ENCODE data around the gene TP53AIP1. TPM values are rescaled to one million over a fixed set of nuclear protein-coding genes. Genes with fewer than 3 reads are reported as not detected.

Gene TP53AIP1
- total RNA-seq = not detected
- total RNA-seq = 0 to 0.08 reads per million in 2 donors

GRCh38 chr11:128942817-128943427 is at the start of gene TP53AIP1:
TP53AIP1 (minus strand) TSS chr11:128942871; CDS start chr11:128937818, 5,053 bp downstream.
- DNase-seq = no peak
- Mint-ChIP-seq H3K4me3 (no peak within 1 kb of the TSS), H3K36me3 (ENCODE audit: low read depth) (peaks cover 2% of the 10 kb centered on the region), H3K27me3 (peaks cover 40% of the 10 kb centered on the region), H3K4me1 (no peaks in the 10 kb centered on the region), H3K27ac (no peak within 1 kb of the TSS)
- ATAC-seq = no peak
- H3K9me3 ChIP-seq (ENCODE audit: control insufficient read depth, low read length, poor library complexity, severe bottlenecking) = no peaks in the 10 kb centered on the region

- no peaks in the 10 kb centered on the region for H3K36me3 Mint-ChIP-seq (ENCODE audit: low read depth)
- no peaks in the 10 kb centered on the region for H3K9me3 ChIP-seq (ENCODE audit: control insufficient read depth, low read length, poor library complexity, severe bottlenecking)
- no peak for DNase-seq
- no peak overlapping the region for H3K4me3 Mint-ChIP-seq
- ATAC-seq = no peak
- peaks cover 6% of the 10 kb centered on the region for H3K27me3 Mint-ChIP-seq
- no peak overlapping the region for H3K27ac Mint-ChIP-seq
- peaks cover 3% of the 10 kb centered on the region for H3K4me1 Mint-ChIP-seq
Observed at GRCh38 chr11:128988242-128988970, 45.7 kb upstream of the TP53AIP1 start.

- Mint-ChIP-seq H3K36me3 (ENCODE audit: low read depth) (no peaks in the 10 kb centered on the region), H3K27ac (no peak overlapping the region), H3K4me3 (no peak overlapping the region), H3K27me3 (peaks cover 6% of the 10 kb centered on the region), H3K4me1 (no peaks in the 10 kb centered on the region)
- DNase-seq (no peak), ATAC-seq (no peak)
- H3K9me3 ChIP-seq (ENCODE audit: control insufficient read depth, low read length, poor library complexity, severe bottlenecking) = no peaks in the 10 kb centered on the region
Observed at GRCh38 chr11:128985880-128986279, 43.2 kb upstream of the TP53AIP1 start.

- H3K4me1 Mint-ChIP-seq = no peaks in the 10 kb centered on the region
- ATAC-seq (no peak), DNase-seq (no peak)
- H3K27me3 Mint-ChIP-seq = peaks cover 6% of the 10 kb centered on the region
- H3K9me3 ChIP-seq (ENCODE audit: control insufficient read depth, low read length, poor library complexity, severe bottlenecking) = no peaks in the 10 kb centered on the region
- no peak overlapping the region for H3K4me3 Mint-ChIP-seq
- no peak overlapping the region for H3K27ac Mint-ChIP-seq
- no peaks in the 10 kb centered on the region for H3K36me3 Mint-ChIP-seq (ENCODE audit: low read depth)
Observed at GRCh38 chr11:128983023-128983422, 40.4 kb upstream of the TP53AIP1 start.

GRCh38 chr11:128981254-128981653 is 38.6 kb upstream of the TP53AIP1 start:
- ATAC-seq (no peak), DNase-seq (no peak)
- Mint-ChIP-seq H3K4me3 (no peak overlapping the region), H3K27ac (no peak overlapping the region), H3K4me1 (no peaks in the 10 kb centered on the region), H3K36me3 (ENCODE audit: low read depth) (peaks cover 3% of the 10 kb centered on the region), H3K27me3 (peaks cover 5% of the 10 kb centered on the region)
- H3K9me3 ChIP-seq (ENCODE audit: control insufficient read depth, low read length, poor library complexity, severe bottlenecking) = no peaks in the 10 kb centered on the region

GRCh38 chr11:128970598-128971190 is 28.0 kb upstream of the TP53AIP1 start:
- Mint-ChIP-seq H3K36me3 (ENCODE audit: low read depth) (peaks cover 5% of the 10 kb centered on the region), H3K4me3 (no peak overlapping the region), H3K27ac (peak overlapping the region; percentile 22), H3K27me3 (peaks cover 14% of the 10 kb centered on the region), H3K4me1 (peaks cover 5% of the 10 kb centered on the region)
- no peak for ATAC-seq
- H3K9me3 ChIP-seq (ENCODE audit: control insufficient read depth, low read length, poor library complexity, severe bottlenecking) = no peaks in the 10 kb centered on the region
- DNase-seq = no peak

GRCh38 chr11:128968916-128969315 is 26.2 kb upstream of the TP53AIP1 start:
- H3K9me3 ChIP-seq (ENCODE audit: control insufficient read depth, low read length, poor library complexity, severe bottlenecking) = no peaks in the 10 kb centered on the region
- Mint-ChIP-seq H3K36me3 (ENCODE audit: low read depth) (peaks cover 3% of the 10 kb centered on the region), H3K4me3 (no peak overlapping the region), H3K27me3 (peaks cover 7% of the 10 kb centered on the region), H3K27ac (no peak overlapping the region), H3K4me1 (peaks cover 17% of the 10 kb centered on the region)
- ATAC-seq = no peak
- no peak for DNase-seq

- peaks cover 20% of the 10 kb centered on the region for H3K4me1 Mint-ChIP-seq
- H3K27me3 Mint-ChIP-seq = peaks cover 16% of the 10 kb centered on the region
- H3K36me3 Mint-ChIP-seq (ENCODE audit: low read depth) = peaks cover 3% of the 10 kb centered on the region
- ATAC-seq (no peak), DNase-seq (no peak)
- no peak overlapping the region for H3K27ac Mint-ChIP-seq
- H3K9me3 ChIP-seq (ENCODE audit: control insufficient read depth, low read length, poor library complexity, severe bottlenecking) = no peaks in the 10 kb centered on the region
- no peak overlapping the region for H3K4me3 Mint-ChIP-seq
Observed at GRCh38 chr11:128967578-128967977, 24.9 kb upstream of the TP53AIP1 start.

GRCh38 chr11:128965485-128965884 is 22.8 kb upstream of the TP53AIP1 start:
- Mint-ChIP-seq H3K4me1 (peaks cover 16% of the 10 kb centered on the region), H3K27me3 (peaks cover 20% of the 10 kb centered on the region), H3K27ac (no peak overlapping the region), H3K4me3 (peak overlapping the region; percentile 58), H3K36me3 (ENCODE audit: low read depth) (peaks cover 1% of the 10 kb centered on the region)
- DNase-seq (no peak), ATAC-seq (peak; percentile 53)
- no peaks in the 10 kb centered on the region for H3K9me3 ChIP-seq (ENCODE audit: control insufficient read depth, low read length, poor library complexity, severe bottlenecking)

- ATAC-seq = no peak
- H3K27me3 Mint-ChIP-seq = peaks cover 17% of the 10 kb centered on the region
- no peak for DNase-seq
- no peaks in the 10 kb centered on the region for H3K9me3 ChIP-seq (ENCODE audit: control insufficient read depth, low read length, poor library complexity, severe bottlenecking)
- H3K36me3 Mint-ChIP-seq (ENCODE audit: low read depth) = no peaks in the 10 kb centered on the region
- peaks cover 14% of the 10 kb centered on the region for H3K4me1 Mint-ChIP-seq
- H3K27ac Mint-ChIP-seq = no peak overlapping the region
- H3K4me3 Mint-ChIP-seq = no peak overlapping the region
Observed at GRCh38 chr11:128964463-128964930, 21.8 kb upstream of the TP53AIP1 start.

GRCh38 chr11:128963744-128964325 is 21.2 kb upstream of the TP53AIP1 start:
- peaks cover 14% of the 10 kb centered on the region for H3K4me1 Mint-ChIP-seq
- H3K36me3 Mint-ChIP-seq (ENCODE audit: low read depth) = no peaks in the 10 kb centered on the region
- no peaks in the 10 kb centered on the region for H3K9me3 ChIP-seq (ENCODE audit: control insufficient read depth, low read length, poor library complexity, severe bottlenecking)
- H3K4me3 Mint-ChIP-seq = no peak overlapping the region
- H3K27me3 Mint-ChIP-seq = peaks cover 17% of the 10 kb centered on the region
- no peak for DNase-seq
- no peak overlapping the region for H3K27ac Mint-ChIP-seq
- ATAC-seq = no peak

- H3K4me3 Mint-ChIP-seq = no peak overlapping the region
- peaks cover 14% of the 10 kb centered on the region for H3K4me1 Mint-ChIP-seq
- DNase-seq = no peak
- no peaks in the 10 kb centered on the region for H3K36me3 Mint-ChIP-seq (ENCODE audit: low read depth)
- no peak for ATAC-seq
- no peaks in the 10 kb centered on the region for H3K9me3 ChIP-seq (ENCODE audit: control insufficient read depth, low read length, poor library complexity, severe bottlenecking)
- no peak overlapping the region for H3K27ac Mint-ChIP-seq
- peaks cover 23% of the 10 kb centered on the region for H3K27me3 Mint-ChIP-seq
Observed at GRCh38 chr11:128962896-128963295, 20.2 kb upstream of the TP53AIP1 start.

GRCh38 chr11:128961645-128962044 is 19.0 kb upstream of the TP53AIP1 start:
- Mint-ChIP-seq H3K27me3 (peaks cover 33% of the 10 kb centered on the region), H3K36me3 (ENCODE audit: low read depth) (no peaks in the 10 kb centered on the region), H3K27ac (no peak overlapping the region), H3K4me3 (no peak overlapping the region), H3K4me1 (peaks cover 15% of the 10 kb centered on the region)
- no peak for ATAC-seq
- H3K9me3 ChIP-seq (ENCODE audit: control insufficient read depth, low read length, poor library complexity, severe bottlenecking) = no peaks in the 10 kb centered on the region
- DNase-seq = no peak

Measured in T-helper 17 cell (primary cell).